Neuronal stem cell (in vitro differentiated cells): ENCODE data around the gene BST1.
"Not testable (repeated sequence)": the region's sequence is repeated elsewhere in the genome, so short reads cannot be mapped to it uniquely, and the experiment has no call there.

Experiments
- DNase-seq: peaks from one replicate; pipeline ENCODE4 v3.0.0-alpha.2; 2013; ENCODE audit warnings: low spot score
- H2AFZ ChIP-seq: one replicate; pipeline ENCODE4 v1.6.1; 2013; ENCODE audit warnings: mild to moderate bottlenecking, low read length, inconsistent platforms
- H2AK5ac ChIP-seq: 2 replicates; pipeline ENCODE4 v1.6.1; 2013; ENCODE audit warnings: low read depth, mild to moderate bottlenecking, inconsistent platforms, low read length, moderate library complexity, mixed read lengths
- H2BK120ac ChIP-seq: 2 replicates; pipeline ENCODE4 v1.6.1; 2013; ENCODE audit warnings: low read depth, mild to moderate bottlenecking, inconsistent platforms, low read length, moderate library complexity, mixed read lengths
- H2BK12ac ChIP-seq: one replicate; pipeline ENCODE4 v1.6.1; 2013; ENCODE audit warnings: low read length, inconsistent platforms
- H2BK15ac ChIP-seq: 2 replicates; pipeline ENCODE4 v1.6.1; 2013; ENCODE audit warnings: mild to moderate bottlenecking, low read length, inconsistent platforms, mixed read lengths
- H2BK5ac ChIP-seq: one replicate; pipeline ENCODE4 v1.6.1; 2013; ENCODE audit warnings: inconsistent platforms, mild to moderate bottlenecking, low read length, moderate library complexity
- H3K14ac ChIP-seq: one replicate; pipeline ENCODE4 v1.6.1; 2013; ENCODE audit warnings: low read length, inconsistent platforms
- H3K18ac ChIP-seq: 2 replicates; pipeline ENCODE4 v1.6.1; 2013; ENCODE audit warnings: low read length, inconsistent platforms
- H3K23ac ChIP-seq: 2 replicates; pipeline ENCODE4 v1.6.1; 2013; ENCODE audit warnings: low read depth, mild to moderate bottlenecking, mixed read lengths, low read length, inconsistent platforms; ENCODE audit not compliant: poor library complexity
- H3K27ac ChIP-seq: replicated peaks from 3 replicates; pipeline ENCODE4 v1.5.1; 2013; ENCODE audit warnings: low read length, inconsistent platforms
- H3K27me3 ChIP-seq, 3 experiments: 2 replicates each; pipeline ENCODE4 v1.6.1; 2013; ENCODE audit warnings: low read length in 3 of 3, mild to moderate bottlenecking in 2 of 3, inconsistent platforms in 1 of 3, low read depth in 1 of 3, mixed read lengths in 1 of 3, moderate library complexity in 1 of 3; ENCODE audit not compliant: control insufficient read depth in 3 of 3, insufficient read depth in 3 of 3
- H3K36me3 ChIP-seq, 2 donors: replicated peaks in 1 of 2; 2 replicates each; pipeline ENCODE4 v1.6.1; 2013; ENCODE audit warnings: low read length in 2 of 2; ENCODE audit not compliant: control insufficient read depth in 2 of 2, insufficient read depth in 2 of 2
- H3K4ac ChIP-seq: 2 replicates; pipeline ENCODE4 v1.6.1; 2013; ENCODE audit warnings: inconsistent platforms, mild to moderate bottlenecking, low read length, moderate library complexity
- H3K4me1 ChIP-seq, 2 donors: 1 replicate in 1 of 2; 2 replicates in 1 of 2; pipeline ENCODE4 v1.6.1; 2013; ENCODE audit warnings: low read length in 2 of 2, low read depth in 1 of 2; ENCODE audit not compliant: control insufficient read depth in 2 of 2, insufficient read depth in 1 of 2
- H3K4me2 ChIP-seq: one replicate; pipeline ENCODE4 v1.6.1; 2013; ENCODE audit warnings: mild to moderate bottlenecking, low read length, inconsistent platforms; ENCODE audit not compliant: insufficient read depth, poor library complexity, severe bottlenecking
- H3K4me3 ChIP-seq, 2 donors: 2 replicates each; pipeline ENCODE4 v1.5.1; 2013; ENCODE audit warnings: low read length in 2 of 2, mild to moderate bottlenecking in 2 of 2, inconsistent platforms in 1 of 2, moderate library complexity in 1 of 2
- H3K79me1 ChIP-seq: one replicate; pipeline ENCODE4 v1.6.1; 2013; ENCODE audit warnings: low read depth, mild to moderate bottlenecking, inconsistent platforms, low read length, moderate library complexity
- H3K9ac ChIP-seq: one replicate; pipeline ENCODE4 v1.6.1; 2013; ENCODE audit warnings: mild to moderate bottlenecking, low read depth, low read length, inconsistent platforms; ENCODE audit not compliant: poor library complexity
- H3K9me3 ChIP-seq, 2 donors: replicated peaks in 1 of 2; 2 replicates each; pipeline versions ENCODE3 to v1.6.1; 2013; ENCODE audit warnings: low read length in 2 of 2, mild to moderate bottlenecking in 2 of 2, inconsistent platforms in 1 of 2, low read depth in 1 of 2, mixed read lengths in 1 of 2, moderate library complexity in 1 of 2; ENCODE audit not compliant: control insufficient read depth in 2 of 2, insufficient read depth in 1 of 2
- H4K8ac ChIP-seq: one replicate; pipeline ENCODE4 v1.6.1; 2013; ENCODE audit warnings: low read depth, mild to moderate bottlenecking, inconsistent platforms, low read length, moderate library complexity
- H4K91ac ChIP-seq: one replicate; pipeline ENCODE4 v1.6.1; 2013; ENCODE audit warnings: low read length, low read depth, mild to moderate bottlenecking, inconsistent platforms; ENCODE audit not compliant: poor library complexity
- WGBS, 2 donors: extraction: QIAGEN DNeasy Blood & Tissue Kit; methylation state at CpG; one replicate each; pipeline ENCODE4 v1.1.7; 2013; ENCODE audit warnings: missing lambda C conversion rate in 2 of 2, mixed read lengths in 1 of 2; ENCODE audit not compliant: insufficient read length in 2 of 2, insufficient replicate concordance in 1 of 2; ENCODE audit errors: extremely low coverage in 2 of 2; 5-methylcytosine and 5-hydroxymethylcytosine counted together

Gene BST1

DNA sequence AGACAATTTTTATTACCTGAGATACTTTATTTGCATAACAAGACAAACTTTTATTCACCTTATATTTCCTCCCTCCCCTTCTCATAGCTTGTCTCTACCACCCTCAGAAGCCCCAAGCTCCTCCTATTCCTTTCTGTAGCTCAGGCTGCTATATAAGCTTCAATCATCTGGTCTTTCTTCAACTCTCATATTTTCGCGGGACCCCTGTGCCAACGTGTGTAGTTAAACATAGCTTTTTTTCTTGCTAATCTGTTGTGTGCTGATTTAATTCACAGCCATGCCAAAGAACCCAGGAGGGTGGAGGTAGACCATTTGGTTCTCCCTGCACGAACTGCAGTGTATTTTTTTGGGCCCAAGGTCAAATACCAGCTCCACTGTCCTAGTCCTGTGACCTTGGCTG lies 54.2 kb downstream of the BST1 start:
- Histone ChIP-seq H2BK120ac (no peak overlapping the region), H3K23ac (no peak overlapping the region), H2AK5ac (no peak overlapping the region), H4K91ac (no peak overlapping the region), H3K14ac (no peak overlapping the region), H3K4me3 (no peak overlapping the region), H3K9ac (no peak overlapping the region), H3K4ac (no peak overlapping the region), H3K27ac (no peak overlapping the region), H3K36me3 (no peaks in the 10 kb centered on the region), H3K4me1 (no peaks in the 10 kb centered on the region), H2BK15ac (no peak overlapping the region), H3K18ac (no peak overlapping the region), H3K27me3 (peaks cover 0 to 3% (median 0%) of the 10 kb centered on the region in 3 experiments), H2BK12ac (no peak overlapping the region), H3K4me2 (no peak overlapping the region), H3K9me3 (no peaks in the 10 kb centered on the region), H4K8ac (no peak overlapping the region), H2BK5ac (no peak overlapping the region), H3K79me1 (no peaks in the 10 kb centered on the region), H2AFZ (no peak overlapping the region)
- no peak for DNase-seq
- no CpG with 5 or more reads among the region's 4 CpGs for WGBS, 2 donors

GRCh38 chr4:15758294-15758693 lies 55.4 kb downstream of the BST1 start:
- H4K91ac ChIP-seq = no peak overlapping the region
- no peak overlapping the region for H3K9ac ChIP-seq
- no peak overlapping the region for H2AFZ ChIP-seq
- H2BK12ac ChIP-seq = no peak overlapping the region
- DNase-seq = no peak
- H3K9me3 ChIP-seq = no peaks in the 10 kb centered on the region
- no CpG with 5 or more reads among the region's 4 CpGs for WGBS, 2 donors
- no peaks in the 10 kb centered on the region for H3K4me1 ChIP-seq
- no peak overlapping the region for H3K27ac ChIP-seq
- no peak overlapping the region for H2BK15ac ChIP-seq
- no peak overlapping the region for H2AK5ac ChIP-seq
- H3K4ac ChIP-seq = no peak overlapping the region
- no peak overlapping the region for H2BK5ac ChIP-seq
- H4K8ac ChIP-seq = no peak overlapping the region
- H3K18ac ChIP-seq = no peak overlapping the region
- H3K4me3 ChIP-seq = no peak overlapping the region
- H3K4me2 ChIP-seq = no peak overlapping the region
- H3K36me3 ChIP-seq = no peaks in the 10 kb centered on the region
- H3K14ac ChIP-seq = no peak overlapping the region
- H3K79me1 ChIP-seq = no peaks in the 10 kb centered on the region
- H2BK120ac ChIP-seq = no peak overlapping the region
- peaks cover 0 to 3% (median 0%) of the 10 kb centered on the region in 3 experiments for H3K27me3 ChIP-seq
- no peak overlapping the region for H3K23ac ChIP-seq

GRCh38 chr4:15762460-15762859 lies 59.6 kb downstream of the BST1 start:
- H3K4ac ChIP-seq, H2BK5ac ChIP-seq, H3K14ac ChIP-seq, H2AK5ac ChIP-seq, H3K18ac ChIP-seq, H3K4me1 ChIP-seq, H4K8ac ChIP-seq, H3K9ac ChIP-seq, H2AFZ ChIP-seq, DNase-seq, H2BK15ac ChIP-seq, H2BK120ac ChIP-seq, H3K27me3 ChIP-seq, H3K4me2 ChIP-seq, H3K79me1 ChIP-seq, H3K9me3 ChIP-seq, H4K91ac ChIP-seq, H3K4me3 ChIP-seq, H3K27ac ChIP-seq, H3K36me3 ChIP-seq, H2BK12ac ChIP-seq, H3K23ac ChIP-seq: not testable (repeated sequence)

DNA sequence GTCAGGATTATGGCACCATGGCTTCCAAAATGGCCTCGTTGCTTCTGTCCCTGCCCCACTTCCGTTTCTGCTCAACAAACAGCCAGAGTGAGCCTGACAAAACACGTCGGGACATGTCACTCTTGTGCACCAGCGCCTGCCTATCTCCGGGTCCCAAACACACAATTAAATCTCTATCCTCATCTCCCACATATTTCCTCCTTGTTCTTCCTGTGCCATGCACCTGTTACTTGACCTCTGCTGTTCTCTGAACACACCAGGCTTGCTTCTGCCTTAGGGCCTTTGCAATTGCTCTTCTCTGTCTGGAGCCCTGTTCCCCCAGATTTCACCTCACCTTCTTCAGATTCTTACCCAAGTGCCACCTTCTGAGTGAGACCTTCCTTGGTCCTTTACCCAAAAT lies 62.5 kb downstream of the BST1 start:
- H2BK15ac ChIP-seq = no peak overlapping the region
- peak overlapping the region; percentile 58 for H2AFZ ChIP-seq
- H3K79me1 ChIP-seq = no peaks in the 10 kb centered on the region
- H3K36me3 ChIP-seq = no peaks in the 10 kb centered on the region
- no peak overlapping the region for H3K27ac ChIP-seq
- no peak overlapping the region for H3K4me3 ChIP-seq
- no peak overlapping the region for H2BK120ac ChIP-seq
- H3K9ac ChIP-seq = no peak overlapping the region
- H2AK5ac ChIP-seq = no peak overlapping the region
- H3K9me3 ChIP-seq = no peaks in the 10 kb centered on the region
- no peak overlapping the region for H4K8ac ChIP-seq
- H4K91ac ChIP-seq = no peak overlapping the region
- no peak overlapping the region for H3K23ac ChIP-seq
- no peak overlapping the region for H3K18ac ChIP-seq
- no peak overlapping the region for H2BK5ac ChIP-seq
- H3K14ac ChIP-seq = no peak overlapping the region
- whole genome bisulfite sequencing, 2 donors = no CpG with 5 or more reads among the region's 6 CpGs
- H3K4me2 ChIP-seq = no peak overlapping the region
- no peaks in the 10 kb centered on the region for H3K4me1 ChIP-seq
- no peak for DNase-seq
- no peak overlapping the region for H2BK12ac ChIP-seq
- no peak overlapping the region for H3K4ac ChIP-seq
- H3K27me3 ChIP-seq = no peaks in the 10 kb centered on the region
